SK-MEL-5 (cell line): ENCODE measurements around the gene GHRH. TPM values are rescaled to one million over a fixed set of nuclear protein-coding genes. Genes with fewer than 3 reads are reported as not detected.

Experiments
- DNase-seq: peaks from one replicate; pipeline ENCODE4 v3.0.0-alpha.2; 2016; ENCODE audit warnings: low read depth, low spot score
- in situ Hi-C: cut with HindIII; loops from 2 replicates; pipeline ENCODE4 v1.10.0; 2016; ENCODE audit warnings: low sequenced_read_pairs, high pct_unique_total_duplicates, low pct_unique_long_range_greater_than_20kb
- total RNA-seq: library from RNA; depleted of rRNA; stranded (reverse); fragments of >200 nt; shearing (Covaris generic); gene quantifications from 2 replicates; pipeline ENCODE4 v1.2.3, GENCODE V29; 2014

The GHRH gene
- total RNA-seq, 1 experiment from 2014 or later = not detected

- no peak for DNase-seq
- in situ Hi-C loops = loop anchor here (25.0 kb wide), 1 partner anchor 238 kb away; the partner anchor contains the start of gene NNAT
Observed at GRCh38 chr20:37273988-37274387, 12.4 kb upstream of the GHRH start.

- in situ Hi-C loops = loop anchor here (25.0 kb wide), 1 partner anchor 241 kb away; the partner anchor contains the start of gene NNAT
- no peak for DNase-seq
Observed at GRCh38 chr20:37271421-37271768, 9.8 kb upstream of the GHRH start.

- DNase-seq = no peak
- in situ Hi-C loops = loop anchor here (25.0 kb wide), 1 partner anchor 242 kb away; the partner anchor contains the start of gene NNAT
Observed at GRCh38 chr20:37270576-37271420, 9.2 kb upstream of the GHRH start.

GRCh38 chr20:37267667-37268313, 6.2 kb upstream of the GHRH start:
- DNase-seq = no peak
- in situ Hi-C loops = loop anchor here (25.0 kb wide), 1 partner anchor 245 kb away; the partner anchor contains the start of gene NNAT

GRCh38 chr20:37266940-37267666, 5.5 kb upstream of the GHRH start:
- in situ Hi-C loops = loop anchor here (25.0 kb wide), 1 partner anchor 245 kb away; the partner anchor contains the start of gene NNAT
- no peak for DNase-seq

GRCh38 chr20:37265152-37265551, 3.5 kb upstream of the GHRH start:
- no peak for DNase-seq
- in situ Hi-C loops = loop anchor here (25.0 kb wide), 1 partner anchor 247 kb away; the partner anchor contains the start of gene NNAT

- in situ Hi-C loops = loop anchor here (25.0 kb wide), 1 partner anchor 249 kb away; the partner anchor contains the start of gene NNAT
- no peak for DNase-seq
Observed at GRCh38 chr20:37263686-37264085, 2.1 kb upstream of the GHRH start.

GRCh38 chr20:37262505-37262904, 891 bp upstream of the GHRH start:
- in situ Hi-C loops = loop anchor here (25.0 kb wide), 1 partner anchor 250 kb away; the partner anchor contains the start of gene NNAT
- no peak for DNase-seq

- DNase-seq = no peak
- in situ Hi-C loops = loop anchor here (25.0 kb wide), 1 partner anchor 251 kb away; the partner anchor contains the start of gene NNAT
Observed at GRCh38 chr20:37260923-37261322, 691 bp downstream of the GHRH start.

GRCh38 chr20:37259865-37260264, 1.7 kb downstream of the GHRH start:
- DNase-seq = no peak
- in situ Hi-C loops = loop anchor here (25.0 kb wide), 1 partner anchor 252 kb away; the partner anchor contains the start of gene NNAT

- no peak for DNase-seq
- in situ Hi-C loops = loop anchor here (25.0 kb wide), 1 partner anchor 253 kb away; the partner anchor contains the start of gene NNAT
Observed at GRCh38 chr20:37259031-37259430, 2.6 kb downstream of the GHRH start.

GRCh38 chr20:37257988-37258387, 3.6 kb downstream of the GHRH start:
- DNase-seq = no peak
- in situ Hi-C loops = loop anchor here (25.0 kb wide), 1 partner anchor 254 kb away; the partner anchor contains the start of gene NNAT

- no peak for DNase-seq
- in situ Hi-C loops = loop anchor here (25.0 kb wide), 1 partner anchor 255 kb away; the partner anchor contains the start of gene NNAT
Observed at GRCh38 chr20:37257530-37257929, 4.1 kb downstream of the GHRH start.

GRCh38 chr20:37256286-37256685, 5.3 kb downstream of the GHRH start:
- DNase-seq = no peak
- in situ Hi-C loops = loop anchor here (25.0 kb wide), 1 partner anchor 256 kb away; the partner anchor contains the start of gene NNAT

- in situ Hi-C loops = loop anchor here (25.0 kb wide), 1 partner anchor 258 kb away; the partner anchor contains the start of gene NNAT
- DNase-seq = no peak
Observed at GRCh38 chr20:37254114-37254878, 7.3 kb downstream of the GHRH start.

- in situ Hi-C loops = loop anchor here (25.0 kb wide), 1 partner anchor 259 kb away; the partner anchor contains the start of gene NNAT
- DNase-seq = no peak
Observed at GRCh38 chr20:37253087-37253486, 8.5 kb downstream of the GHRH start.
